Myocyte (in vitro differentiated cells): ENCODE data around the gene TENT4A. TPM values are rescaled to one million over a fixed set of nuclear protein-coding genes. Genes with fewer than 3 reads are reported as not detected.
"Not testable (repeated sequence)": the region's sequence is repeated elsewhere in the genome, so short reads cannot be mapped to it uniquely, and the experiment has no call there.

ENCODE experiments used
- DNase-seq: peaks from one replicate; pipeline ENCODE4 v3.0.0-alpha.2; 2012; ENCODE audit warnings: low read depth
- total RNA-seq: library from RNA; depleted of rRNA; stranded (reverse); fragments of >200 nt; gene quantifications from 2 replicates; pipeline ENCODE4 v1.2.3, GENCODE V29; 2014

The TENT4A gene
- total RNA-seq, 1 donor from 2014 or later, result 11.1 TPM

DNA sequence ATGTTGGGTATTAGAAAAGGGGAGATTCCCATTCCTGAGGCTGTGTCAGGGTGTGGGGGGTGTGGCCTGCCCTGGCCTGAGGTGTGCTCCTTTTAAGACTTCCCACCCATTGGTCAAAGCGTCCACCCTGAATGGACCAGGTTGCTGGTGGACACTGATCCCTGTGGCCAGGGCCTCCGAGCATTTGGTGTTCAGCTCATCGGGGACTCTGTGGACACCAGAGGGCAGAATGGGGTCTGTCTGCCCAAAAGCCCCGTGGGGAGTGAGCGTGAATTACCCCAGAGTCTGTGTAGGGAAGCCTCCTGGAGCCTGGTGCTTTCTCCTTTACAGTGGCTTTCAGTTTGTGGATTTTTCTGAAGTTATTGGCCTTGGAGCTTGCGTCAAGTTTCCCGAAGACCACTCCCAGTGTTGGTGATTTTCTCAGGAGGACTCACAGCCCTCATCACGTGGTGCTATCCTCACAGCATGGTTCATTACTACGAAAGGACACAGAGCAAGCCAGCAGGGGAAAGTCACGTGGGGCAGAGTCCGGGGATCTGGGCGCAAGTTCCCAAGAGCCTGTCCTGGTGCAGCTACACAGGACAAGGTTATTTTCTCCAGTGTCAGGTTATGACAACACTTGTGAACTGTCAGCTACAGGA lies 55.5 kb downstream of the TENT4A start:
- DNase-seq, result no peak

DNA sequence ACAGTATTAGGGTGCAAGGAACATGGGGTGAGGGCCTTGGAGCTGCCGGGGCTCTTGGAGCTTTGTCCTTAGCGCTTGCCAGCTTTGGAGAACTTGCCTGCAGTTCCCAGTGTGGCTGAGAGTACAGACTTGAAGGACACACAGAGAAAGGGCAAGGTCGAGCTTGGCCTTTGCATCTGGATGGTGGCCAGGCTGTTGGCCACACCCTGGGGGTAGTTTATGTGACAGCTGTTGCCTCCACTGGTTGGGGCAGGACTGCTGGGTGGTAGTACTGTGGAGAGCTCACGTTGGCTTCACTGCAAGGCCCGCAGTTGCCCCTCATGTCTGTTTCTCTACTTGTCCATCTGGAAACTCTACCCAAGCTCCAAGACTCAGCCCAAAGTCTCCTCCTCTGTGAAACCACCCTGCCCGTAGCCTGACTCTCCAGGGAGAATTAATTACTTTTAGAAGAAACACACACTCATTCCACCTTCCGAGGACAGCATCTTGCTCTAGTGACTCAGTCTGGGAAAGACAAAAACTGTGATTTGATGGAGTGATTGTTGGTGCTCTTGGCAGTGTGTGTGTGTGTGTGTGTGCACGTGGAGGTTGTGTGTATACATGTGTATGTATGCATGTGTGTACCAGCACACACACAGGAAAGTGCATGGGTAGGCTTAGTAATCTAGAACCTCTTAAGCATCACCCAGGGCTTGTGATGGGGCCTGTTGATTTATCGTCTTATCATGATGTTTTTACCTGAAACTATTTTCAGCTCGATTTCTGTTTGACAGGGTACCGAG lies 57.8 kb downstream of the TENT4A start:
- peak; percentile 71 for DNase-seq

DNA sequence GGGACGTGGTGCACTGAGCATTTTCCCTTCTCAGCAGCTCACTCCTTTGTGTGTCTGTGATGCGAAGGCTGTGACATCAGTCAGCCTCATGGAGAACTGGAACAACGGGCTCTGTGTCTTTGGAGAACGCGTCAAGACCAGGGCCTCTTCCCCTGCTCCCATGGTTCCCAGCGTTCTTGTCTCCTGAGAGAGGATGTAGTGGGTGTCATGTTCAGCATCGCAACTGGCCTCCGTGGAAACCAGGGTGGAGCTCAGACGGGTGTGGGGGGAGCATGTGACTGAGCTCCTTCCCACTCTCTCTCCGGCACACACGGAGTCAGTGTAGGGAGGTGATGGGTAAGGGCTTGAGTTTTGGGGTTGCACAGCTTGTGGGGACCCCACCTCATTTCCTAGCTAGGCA lies 59.7 kb downstream of the TENT4A start:
- DNase-seq, result no peak

DNA sequence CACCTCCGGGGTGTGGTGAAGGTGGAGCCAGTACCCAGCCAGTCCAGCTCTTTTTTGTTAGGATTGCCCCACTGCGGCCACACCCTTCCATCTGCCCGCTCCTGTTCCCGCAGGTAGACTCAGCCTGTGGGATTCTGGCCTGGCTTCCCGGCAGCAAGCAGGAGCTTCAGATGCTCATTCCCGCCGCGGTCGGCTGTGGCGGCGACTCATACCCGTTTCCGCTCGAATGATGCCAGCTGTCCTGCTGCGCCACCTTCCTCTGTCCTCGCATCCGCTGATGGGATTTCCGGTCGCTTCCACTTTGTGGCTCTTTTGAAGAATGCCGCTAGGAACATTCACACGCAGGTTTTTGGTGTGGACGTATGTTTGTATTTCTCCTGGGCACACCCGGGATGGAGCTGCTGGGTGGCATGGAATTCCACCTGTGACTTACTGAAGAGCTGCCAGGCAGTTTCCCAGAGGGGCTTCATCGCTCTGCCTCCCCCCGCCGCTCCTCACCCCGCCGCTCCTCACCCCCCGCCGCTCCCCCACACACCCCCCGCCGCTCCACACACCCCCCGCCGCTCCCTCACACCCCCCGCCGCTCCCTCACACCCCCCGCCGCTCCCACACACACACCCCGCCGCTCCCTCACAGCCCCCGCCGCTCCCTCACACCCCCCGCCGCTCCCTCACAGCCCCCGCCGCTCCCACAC lies 60.3 kb downstream of the TENT4A start:
- peak; percentile 66 for DNase-seq

DNA sequence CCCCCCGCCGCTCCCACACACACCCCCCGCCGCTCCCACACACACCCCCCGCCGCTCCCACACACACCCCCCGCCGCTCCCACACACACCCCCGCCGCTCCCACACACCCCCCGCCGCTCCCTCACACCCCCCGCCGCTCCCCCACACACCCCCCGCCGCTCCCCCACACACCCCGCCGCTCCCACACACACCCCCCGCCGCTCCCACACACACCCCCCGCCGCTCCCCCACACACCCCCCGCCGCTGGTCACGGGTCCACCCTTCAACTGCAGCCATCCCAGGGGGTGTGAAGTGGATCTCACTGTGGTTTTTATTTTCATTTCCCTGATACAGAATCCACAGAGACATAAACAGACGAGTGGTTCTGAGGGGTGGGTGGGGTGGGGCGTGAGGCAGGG lies 61.0 kb downstream of the TENT4A start:
- DNase-seq, result not testable (repeated sequence)

DNA sequence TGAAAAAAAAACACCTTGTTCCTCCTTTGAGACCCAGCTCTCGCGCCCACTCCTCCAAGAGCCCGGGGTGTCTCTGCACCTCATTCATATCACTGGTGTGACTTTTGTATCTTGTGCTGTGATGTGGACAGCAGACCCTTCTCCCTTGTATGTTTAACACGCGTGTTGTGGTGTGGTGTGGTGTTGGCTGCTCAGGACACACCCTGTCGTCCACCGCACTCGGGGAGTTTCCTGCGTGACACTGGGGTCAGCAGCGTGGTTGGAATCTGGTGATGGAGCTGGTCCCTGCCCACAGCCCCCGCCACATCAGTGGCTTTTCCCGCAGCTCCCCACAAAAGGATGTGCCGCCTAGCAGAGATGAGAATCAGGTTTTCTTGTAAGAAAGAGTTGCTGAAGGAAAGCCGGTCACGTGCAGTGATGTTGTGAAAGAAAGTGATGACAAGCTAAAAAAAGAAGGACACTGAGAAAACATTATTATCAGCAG lies 61.5 kb downstream of the TENT4A start:
- DNase-seq, result no peak

DNA sequence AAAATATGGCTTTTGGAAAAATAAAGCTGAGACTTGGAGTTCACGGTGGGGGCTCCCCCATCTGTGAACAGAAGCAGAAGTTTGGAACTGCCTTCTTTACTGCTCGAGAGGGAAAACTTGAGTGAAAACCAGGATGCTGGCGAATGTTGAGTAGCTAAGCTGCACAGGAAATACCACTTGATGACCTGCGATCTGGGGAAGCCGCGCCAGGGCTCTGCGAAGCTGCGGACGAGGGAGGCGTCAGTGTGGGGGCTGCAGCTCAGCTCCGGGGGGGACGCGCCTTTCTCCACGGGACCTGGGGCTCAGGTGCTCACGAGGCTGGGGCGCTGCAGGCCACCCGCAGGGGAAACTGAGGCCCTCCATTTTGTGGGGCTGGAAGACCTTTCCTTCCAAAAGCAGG lies 62.3 kb downstream of the TENT4A start:
- DNase-seq, result no peak

DNA sequence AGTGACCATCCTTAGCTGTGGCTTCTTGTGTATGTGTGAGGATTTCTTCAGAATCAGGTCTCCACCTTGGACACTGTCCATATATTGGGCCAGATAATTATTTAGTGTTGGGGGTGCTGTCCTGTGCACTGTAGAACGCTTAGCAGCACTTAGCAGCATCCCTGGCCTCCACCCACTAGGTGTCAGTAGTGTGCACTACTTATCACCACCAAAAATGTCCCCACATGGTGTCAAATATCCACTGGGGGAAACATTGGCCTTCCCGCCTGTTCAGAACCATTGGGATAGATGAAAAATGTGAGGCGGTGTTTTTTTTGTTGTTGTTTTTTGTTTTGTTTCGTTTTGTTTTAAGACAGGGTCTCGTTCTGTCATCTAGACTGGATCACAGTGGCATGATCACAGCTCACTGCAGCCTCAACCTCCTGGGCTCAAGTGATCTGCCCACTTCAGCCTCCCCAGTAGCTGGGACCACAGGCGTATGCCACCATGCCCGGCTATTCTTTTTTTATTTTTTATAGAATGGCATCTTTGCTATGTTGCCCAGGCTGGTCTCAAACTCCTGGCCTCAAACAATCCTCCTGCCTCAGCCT lies 67.7 kb downstream of the TENT4A start:
- no peak for DNase-seq

DNA sequence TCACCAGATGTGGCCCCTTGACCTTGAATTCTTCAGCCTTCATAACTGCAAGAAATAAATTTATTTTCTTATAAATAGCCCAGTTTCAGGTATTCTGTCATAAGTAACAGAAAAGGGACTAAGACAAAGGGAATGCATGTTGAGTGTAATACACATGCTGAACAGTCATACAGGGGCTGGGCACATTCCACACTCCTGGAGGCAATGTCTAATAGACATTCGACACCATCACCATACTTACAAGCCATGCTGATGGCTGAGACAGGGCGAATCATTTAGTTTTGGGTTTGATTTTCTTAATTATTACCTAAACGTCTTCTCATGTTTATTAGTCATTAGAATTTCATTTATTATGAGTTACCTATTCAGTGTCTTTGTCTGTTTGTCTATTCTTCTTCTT lies 68.5 kb downstream of the TENT4A start:
- peak; percentile 39 for DNase-seq

DNA sequence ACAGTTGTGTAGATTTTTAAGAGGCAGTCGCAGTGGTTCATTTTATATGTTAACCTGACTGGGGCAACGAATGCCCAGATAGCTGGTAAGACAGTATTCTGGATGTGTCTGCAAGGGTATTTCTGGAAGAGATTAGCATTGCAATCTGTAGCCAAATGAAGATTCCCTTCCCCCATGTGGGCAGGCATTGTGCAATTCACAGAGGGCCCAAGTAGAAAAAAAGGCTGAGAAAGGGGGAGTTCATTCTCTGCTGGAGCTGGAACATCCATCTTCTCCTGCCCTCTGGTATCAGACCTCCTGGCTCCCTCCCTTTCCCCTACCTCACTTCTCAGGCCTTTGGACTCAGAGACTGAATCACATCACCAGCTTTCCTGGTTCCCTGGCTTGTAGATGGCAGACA lies 70.6 kb downstream of the TENT4A start:
- no peak for DNase-seq

DNA sequence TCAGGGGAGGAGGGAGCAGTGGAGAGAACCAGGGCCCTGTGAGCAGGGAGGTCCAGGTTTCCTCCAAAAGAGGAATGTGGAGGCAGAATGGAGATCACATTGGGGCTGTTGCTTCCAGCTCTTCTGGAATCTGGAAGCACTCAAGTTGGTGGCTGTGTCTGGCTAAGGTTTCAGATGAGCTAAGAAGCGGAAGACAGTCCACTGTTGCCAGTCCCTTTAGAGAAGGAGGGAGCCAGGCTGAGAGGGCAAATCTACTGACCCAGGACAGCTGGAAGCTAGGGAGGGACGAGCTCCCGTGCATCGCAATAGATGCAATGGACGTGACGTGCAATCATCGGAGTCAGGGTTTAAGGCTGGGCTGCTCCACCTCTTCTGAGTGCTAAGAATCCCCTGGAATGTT lies 71.2 kb downstream of the TENT4A start:
- no peak for DNase-seq

DNA sequence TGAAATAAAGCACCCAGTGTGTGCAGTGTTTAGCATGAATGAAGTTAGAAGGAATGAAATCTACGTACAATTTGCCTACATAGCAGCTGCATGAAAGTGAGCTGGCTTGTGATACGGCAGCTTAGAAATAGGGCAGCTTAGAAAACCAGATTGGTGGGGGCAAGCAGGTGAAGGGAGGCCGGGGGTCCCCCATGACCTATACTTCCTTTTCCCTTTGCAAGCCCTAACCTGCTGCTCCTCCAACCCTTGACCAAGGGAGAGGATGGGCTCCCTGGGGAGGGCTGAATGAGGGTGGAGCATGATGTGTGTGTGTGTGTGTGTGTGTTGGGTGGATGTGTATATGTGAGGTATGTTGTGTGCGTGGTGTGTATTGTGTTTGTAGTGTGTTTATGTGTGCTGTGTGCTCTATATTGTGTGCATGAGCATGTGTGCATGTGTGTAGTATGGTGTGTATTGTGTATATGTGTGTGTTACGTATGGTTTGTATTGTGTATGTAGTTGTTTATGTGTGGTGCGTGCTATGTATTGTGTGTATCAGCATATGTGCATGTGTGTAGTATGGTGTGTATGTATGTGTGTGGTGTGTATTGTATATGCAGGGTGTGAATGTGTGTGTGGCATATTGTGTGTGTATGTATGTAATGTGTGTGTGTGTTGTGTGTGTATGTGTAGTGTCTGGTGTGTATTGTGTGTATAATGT lies 72.1 kb downstream of the TENT4A start:
- DNase-seq, result no peak

DNA sequence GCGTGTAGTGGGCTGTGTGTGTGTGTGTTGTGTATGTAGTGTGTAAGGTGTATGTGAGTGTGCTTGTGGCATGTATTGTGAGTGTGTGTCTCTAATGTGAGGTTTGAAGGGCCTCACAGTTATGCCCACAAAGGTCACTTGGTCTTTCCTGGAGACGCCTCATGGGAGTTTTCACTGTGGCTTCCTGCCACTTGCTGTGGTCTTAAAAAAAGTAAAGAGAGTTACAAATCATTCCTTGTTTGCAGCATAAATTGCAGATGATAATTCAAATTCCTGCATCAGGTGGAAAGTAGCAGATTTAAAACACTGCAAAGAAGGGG lies 72.6 kb downstream of the TENT4A start:
- no peak for DNase-seq

DNA sequence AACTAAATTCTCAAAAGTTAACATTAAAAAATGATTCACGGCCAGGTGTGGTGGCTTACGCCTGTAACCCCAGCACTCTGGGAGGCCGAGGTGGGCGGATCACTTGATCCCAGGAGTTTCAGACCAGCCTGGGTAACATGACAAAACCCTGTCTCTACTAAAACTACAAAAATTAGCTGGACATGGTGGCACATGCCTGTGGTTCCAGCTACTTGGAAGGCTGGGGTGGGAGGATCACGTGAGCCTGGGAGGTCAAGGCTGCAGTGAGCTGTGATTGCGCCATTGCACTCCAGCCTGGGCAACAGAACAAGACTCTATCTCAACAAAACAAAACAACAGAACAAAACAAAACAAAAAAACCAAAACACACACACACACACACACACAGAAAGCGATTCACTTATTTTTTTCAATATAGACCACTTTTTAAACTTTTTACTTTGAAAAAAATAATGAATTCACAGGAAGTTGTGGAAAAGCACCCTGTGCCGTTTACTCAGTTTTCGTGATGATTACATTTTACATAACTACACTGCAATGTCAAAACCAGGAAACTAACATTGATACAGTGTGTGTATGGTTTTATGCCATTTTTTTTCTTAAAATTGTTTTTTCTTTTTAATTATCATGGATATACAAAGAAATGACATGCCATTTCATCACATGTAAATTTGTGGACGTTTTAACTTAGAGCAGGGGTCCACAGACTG lies 73.7 kb downstream of the TENT4A start:
- no peak for DNase-seq

DNA sequence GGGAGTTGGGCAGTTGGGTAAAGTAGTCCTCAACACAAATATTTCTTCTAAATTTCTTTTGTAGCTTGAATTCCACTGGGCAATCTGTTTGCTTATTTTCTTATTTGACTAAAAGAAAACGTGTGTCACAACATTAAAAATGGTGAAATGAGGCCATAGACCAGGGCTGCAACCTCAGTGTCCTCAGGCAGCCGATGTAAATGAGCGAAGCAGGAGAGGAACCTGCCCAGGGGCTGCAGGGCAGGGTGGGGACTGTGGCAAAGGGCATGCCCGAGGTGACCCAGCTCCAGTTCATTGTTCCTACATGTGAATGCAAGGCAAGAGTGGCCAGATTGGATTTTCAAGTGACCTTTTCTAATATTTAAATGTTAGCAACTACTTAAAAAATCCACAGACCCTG lies 74.7 kb downstream of the TENT4A start:
- no peak for DNase-seq

DNA sequence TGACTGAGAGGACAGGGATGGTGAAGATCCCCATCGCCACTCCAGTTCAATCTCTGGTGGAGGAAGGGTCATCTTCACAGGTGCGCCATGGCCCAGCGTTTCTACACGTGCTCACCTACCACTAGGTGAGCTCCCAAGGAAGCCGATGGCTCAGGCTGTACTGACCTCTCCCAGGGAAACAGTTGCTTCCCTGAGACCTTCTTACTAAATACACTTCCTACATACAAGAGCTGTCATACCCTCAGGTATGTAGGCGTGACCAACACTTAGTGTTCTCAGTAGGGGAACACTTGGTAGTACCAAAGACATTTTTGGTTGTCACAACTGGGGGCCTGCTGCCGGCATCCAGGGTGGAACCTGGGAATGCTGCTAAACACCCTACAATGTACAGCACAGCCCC lies 75.2 kb downstream of the TENT4A start:
- no peak for DNase-seq

DNA sequence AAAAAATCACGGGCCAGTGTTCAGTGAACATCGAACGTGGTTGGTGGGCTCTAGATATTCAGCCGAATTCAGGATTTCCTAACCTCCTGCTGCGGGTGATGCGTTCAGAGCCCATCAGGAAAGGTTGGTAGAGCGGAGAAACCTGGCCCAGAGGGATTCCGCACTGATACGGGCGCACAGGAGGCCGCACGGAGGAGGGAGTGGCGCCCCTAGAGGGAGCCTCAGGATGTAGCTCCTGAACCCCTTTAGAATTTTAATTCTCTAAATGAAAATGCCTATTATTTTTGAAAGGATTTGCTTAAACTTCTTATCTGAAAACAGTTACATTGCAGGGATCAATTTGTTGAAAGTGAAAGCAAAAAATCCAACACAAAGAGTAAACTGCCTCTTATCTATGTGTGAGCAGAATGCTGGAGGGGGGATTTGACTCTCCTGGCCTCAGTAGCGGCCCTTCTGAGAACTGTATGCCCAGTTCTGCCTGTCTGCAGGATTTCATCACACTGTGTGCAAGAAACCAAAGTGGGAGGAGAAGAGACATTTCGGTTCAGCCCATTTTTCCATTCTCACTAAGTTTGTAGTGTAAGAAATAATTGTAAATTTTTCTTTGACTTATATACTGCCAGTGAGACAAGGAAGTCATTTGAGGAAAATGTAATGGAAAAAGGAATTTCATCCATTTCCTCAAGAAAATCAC lies 75.9 kb downstream of the TENT4A start:
- DNase-seq, result no peak

DNA sequence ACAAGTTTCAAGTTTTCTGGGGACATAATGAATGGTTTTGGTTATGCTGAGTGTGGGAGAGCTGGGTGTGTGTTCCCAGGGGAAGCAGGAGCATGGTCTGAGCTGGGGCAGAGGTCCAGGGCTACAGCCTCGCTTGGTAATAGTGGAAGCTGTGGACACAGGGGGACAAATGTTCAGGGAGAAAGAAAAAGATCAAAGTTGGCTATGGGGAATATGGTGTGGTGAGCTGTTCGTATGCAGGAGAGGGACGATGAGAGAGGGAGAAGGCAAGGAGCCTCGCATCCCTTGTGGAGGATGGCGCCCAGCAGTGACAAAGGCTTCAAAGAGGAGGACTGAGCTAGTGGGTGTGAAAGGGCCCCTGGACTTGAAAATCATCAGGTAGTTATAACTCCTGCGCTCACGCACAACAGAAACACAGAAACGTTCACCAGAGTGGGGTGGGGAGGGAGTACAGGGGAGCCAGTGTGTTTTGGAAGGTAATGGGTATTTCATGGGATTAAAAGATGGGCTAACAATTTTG lies 77.2 kb downstream of the TENT4A start:
- DNase-seq, result no peak

DNA sequence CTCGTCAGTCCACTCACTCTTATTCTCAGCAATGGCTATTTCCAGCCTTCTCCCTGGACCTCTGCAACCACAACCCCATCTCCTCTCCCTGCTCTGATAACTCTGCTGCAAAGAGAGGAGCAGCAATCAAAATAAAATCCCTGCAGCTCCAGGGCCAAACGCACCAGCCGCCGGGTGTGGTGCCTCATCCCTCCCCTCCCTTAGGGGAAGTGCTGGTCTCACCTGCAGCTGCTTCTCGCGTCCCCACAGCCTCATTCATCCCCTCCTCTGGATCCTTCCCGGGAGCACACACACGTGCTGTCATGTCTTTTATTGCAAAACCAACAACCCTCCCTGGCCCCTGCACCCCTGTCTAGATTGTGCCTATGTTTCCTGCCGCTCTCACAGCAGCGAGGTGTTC lies 77.8 kb downstream of the TENT4A start:
- DNase-seq, result no peak

DNA sequence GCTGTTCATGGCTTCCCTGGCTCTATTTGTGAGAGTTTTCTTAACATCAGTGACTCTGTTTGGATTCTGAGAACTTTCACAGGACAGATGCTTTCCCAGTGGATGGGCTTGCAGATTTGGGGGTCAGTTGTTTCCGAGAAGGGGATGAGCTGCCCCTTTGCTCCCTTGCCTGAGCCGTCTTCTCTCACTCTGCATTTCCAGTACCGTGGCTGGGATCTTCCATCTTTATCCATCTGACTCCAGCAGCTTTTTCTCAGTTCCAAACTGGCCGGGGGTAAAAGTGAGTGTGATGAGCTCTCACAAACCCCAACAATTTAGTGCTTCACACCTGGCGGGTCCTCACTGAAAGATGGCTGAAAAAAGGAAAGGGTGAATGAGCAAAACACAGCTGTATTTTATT lies 79.1 kb downstream of the TENT4A start:
- DNase-seq, result no peak
